Sigmoid colon (tissue), 4 donors: ENCODE data around the gene POU3F1.

Experiments used
- POLR2A ChIP-seq, 2 donors: fragments of 450-650 bp; IDR thresholded peaks; one replicate each; pipeline ENCODE4 v1.6.1; 2016; ENCODE audit warnings: antibody characterized with exemption in 2 of 2, mild to moderate bottlenecking in 2 of 2, moderate library complexity in 2 of 2
- POLR2AphosphoS5 ChIP-seq, 4 donors: sonication (generic); formaldehyde crosslinking; IDR thresholded peaks; one replicate each; pipeline ENCODE4 v1.6.1; 2017; ENCODE audit warnings: antibody characterized with exemption in 4 of 4
- TF ChIP-seq, protein P1 (sequence below), 4 experiments: fragments of 450-650 bp in 3 of 4; fragments of 200-600 bp in 1 of 4; IDR thresholded peaks; one replicate each; pipeline ENCODE4 v1.5.1; 2016 to 2019; ENCODE audit warnings: antibody characterized with exemption in 4 of 4, mild to moderate bottlenecking in 3 of 4, moderate library complexity in 2 of 4

DNA sequence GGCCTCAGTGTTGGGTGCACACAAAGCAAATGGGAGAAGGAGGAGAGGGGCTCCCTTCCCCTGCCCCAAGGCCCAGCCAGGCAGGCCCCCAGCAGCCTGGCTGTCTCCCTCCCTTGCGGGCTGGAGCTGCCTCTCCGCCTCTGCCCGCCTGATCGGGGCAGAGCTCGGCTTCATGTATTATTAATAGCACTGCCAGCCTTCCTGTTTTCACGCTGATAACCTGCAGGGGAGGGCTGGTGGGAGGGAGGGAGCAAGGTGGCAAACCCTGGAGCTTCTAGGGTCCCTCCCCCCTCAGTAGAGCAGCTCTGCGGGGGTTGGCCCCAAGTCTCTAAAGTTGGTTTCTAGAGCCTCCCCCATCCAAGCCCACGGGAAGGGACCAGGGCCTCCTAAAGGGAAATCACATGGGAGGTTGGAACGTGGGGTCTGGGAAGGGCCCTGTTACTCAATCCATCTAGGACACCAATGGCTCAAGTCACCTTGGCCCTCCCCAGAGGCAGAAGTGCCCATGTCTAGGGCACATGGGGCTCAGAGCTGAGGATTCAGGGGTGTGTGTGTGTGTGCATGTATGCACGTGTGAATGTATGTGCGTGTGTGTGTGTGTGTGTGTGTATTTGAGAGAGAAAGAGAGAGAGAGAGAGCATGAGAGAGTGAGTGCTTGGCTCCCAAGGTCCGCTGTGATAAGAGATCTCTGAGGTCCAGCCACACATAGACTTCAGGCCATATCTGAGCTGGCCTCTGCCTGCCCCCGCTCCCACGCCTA is 21.8 kb upstream of the POU3F1 start:
- TF ChIP-seq, protein P1, sequence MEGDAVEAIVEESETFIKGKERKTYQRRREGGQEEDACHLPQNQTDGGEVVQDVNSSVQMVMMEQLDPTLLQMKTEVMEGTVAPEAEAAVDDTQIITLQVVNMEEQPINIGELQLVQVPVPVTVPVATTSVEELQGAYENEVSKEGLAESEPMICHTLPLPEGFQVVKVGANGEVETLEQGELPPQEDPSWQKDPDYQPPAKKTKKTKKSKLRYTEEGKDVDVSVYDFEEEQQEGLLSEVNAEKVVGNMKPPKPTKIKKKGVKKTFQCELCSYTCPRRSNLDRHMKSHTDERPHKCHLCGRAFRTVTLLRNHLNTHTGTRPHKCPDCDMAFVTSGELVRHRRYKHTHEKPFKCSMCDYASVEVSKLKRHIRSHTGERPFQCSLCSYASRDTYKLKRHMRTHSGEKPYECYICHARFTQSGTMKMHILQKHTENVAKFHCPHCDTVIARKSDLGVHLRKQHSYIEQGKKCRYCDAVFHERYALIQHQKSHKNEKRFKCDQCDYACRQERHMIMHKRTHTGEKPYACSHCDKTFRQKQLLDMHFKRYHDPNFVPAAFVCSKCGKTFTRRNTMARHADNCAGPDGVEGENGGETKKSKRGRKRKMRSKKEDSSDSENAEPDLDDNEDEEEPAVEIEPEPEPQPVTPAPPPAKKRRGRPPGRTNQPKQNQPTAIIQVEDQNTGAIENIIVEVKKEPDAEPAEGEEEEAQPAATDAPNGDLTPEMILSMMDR (IDR thresholded peaks at IDR 0.05), result no peak
- TF ChIP-seq POLR2AphosphoS5 (IDR thresholded peaks at IDR 0.05) (no peak), POLR2A (IDR thresholded peaks at IDR 0.05) (no peak)
